Central memory CD8-positive, alpha-beta T cell (primary cell): ENCODE results near the gene TTLL11.

Experiments
- ATAC-seq: fragments of 150-1000 bp; cut with Tn5 transposase; replicated peaks from 2 replicates; pipeline ENCODE4 v1.10.0; 2022; ENCODE audit warnings: mild to moderate bottlenecking, moderate FRiP score, moderate number of reproducible peaks; ENCODE audit not compliant: poor library complexity, severe bottlenecking; ENCODE audit errors: extremely low read depth
- DNase-seq, 2 donors: peaks; one replicate each; pipeline ENCODE4 v3.0.0; 2021; ENCODE audit warnings: low spot score in 2 of 2
- H3K27ac Mint-ChIP-seq: one replicate; pipeline ENCODE4 v1.8.0; 2022; ENCODE audit warnings: low read depth, mild to moderate bottlenecking, moderate library complexity, mixed read lengths
- H3K27me3 Mint-ChIP-seq: one replicate; pipeline ENCODE4 v1.8.0; 2022; ENCODE audit warnings: mixed read lengths
- H3K36me3 Mint-ChIP-seq: one replicate; pipeline ENCODE4 v1.8.0; 2022; ENCODE audit warnings: mild to moderate bottlenecking, moderate library complexity, mixed read lengths; ENCODE audit not compliant: insufficient read depth
- H3K4me1 Mint-ChIP-seq: one replicate; pipeline ENCODE4 v1.8.0; 2022; ENCODE audit warnings: mixed read lengths
- H3K4me3 Mint-ChIP-seq: one replicate; pipeline ENCODE4 v1.8.0; 2022; ENCODE audit warnings: mild to moderate bottlenecking, moderate library complexity, mixed read lengths
- H3K9me3 Mint-ChIP-seq: one replicate; pipeline ENCODE4 v1.8.0; 2022; ENCODE audit warnings: mixed read lengths

Gene TTLL11

DNA sequence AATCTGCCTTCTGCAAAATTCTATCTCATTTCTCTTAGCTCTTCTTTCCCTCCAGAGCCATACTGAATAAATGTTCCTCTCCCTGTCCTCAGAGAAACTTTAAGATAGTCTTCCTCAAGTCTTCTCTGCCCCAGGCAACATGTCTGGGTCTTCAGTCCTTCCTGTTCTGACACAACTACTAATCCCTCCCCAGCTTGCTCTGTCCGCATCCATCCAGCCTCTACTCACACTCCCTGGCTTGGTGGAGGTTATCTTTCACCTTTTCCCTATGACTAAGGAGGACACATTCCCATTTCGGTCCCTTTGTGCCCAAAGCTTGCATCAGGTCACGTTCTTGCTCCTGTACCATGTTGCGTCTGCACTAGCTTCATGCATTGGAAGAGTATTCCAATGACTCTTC, 143.3 kb downstream of the TTLL11 start:
- no peaks in the 10 kb centered on the region for H3K27me3 Mint-ChIP-seq
- ATAC-seq (no peak), DNase-seq (no peak)
- no peak overlapping the region for H3K4me3 Mint-ChIP-seq
- H3K4me1 Mint-ChIP-seq: no peaks in the 10 kb centered on the region
- H3K9me3 Mint-ChIP-seq: no peaks in the 10 kb centered on the region
- no peaks in the 10 kb centered on the region for H3K36me3 Mint-ChIP-seq
- no peak overlapping the region for H3K27ac Mint-ChIP-seq

GRCh38 chr9:121949364-121949763, 143.7 kb downstream of the TTLL11 start:
- no peaks in the 10 kb centered on the region for H3K36me3 Mint-ChIP-seq
- no peak overlapping the region for H3K4me3 Mint-ChIP-seq
- H3K27ac Mint-ChIP-seq: no peak overlapping the region
- H3K9me3 Mint-ChIP-seq: no peaks in the 10 kb centered on the region
- H3K27me3 Mint-ChIP-seq: no peaks in the 10 kb centered on the region
- DNase-seq: no peak
- no peak for ATAC-seq
- no peaks in the 10 kb centered on the region for H3K4me1 Mint-ChIP-seq

DNA sequence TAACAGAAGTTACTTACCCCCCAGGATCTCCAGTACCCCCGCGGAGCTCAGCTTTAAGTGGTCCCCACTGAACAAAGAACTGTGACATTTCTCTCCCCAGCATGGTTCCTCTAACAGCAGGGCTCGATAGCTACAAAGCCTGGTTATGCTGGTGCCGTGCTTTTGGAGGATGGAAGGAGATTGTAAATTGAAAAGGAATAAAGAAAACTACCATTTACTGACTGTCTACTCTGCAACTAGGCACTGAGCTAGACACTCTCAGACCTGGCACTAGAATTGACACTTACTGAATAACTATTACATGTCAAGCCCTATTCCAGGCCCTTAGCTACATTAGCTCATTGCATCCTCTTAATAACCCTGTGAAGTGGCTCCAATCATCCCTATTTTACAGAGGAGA, 145.3 kb downstream of the TTLL11 start:
- Mint-ChIP-seq H3K9me3 (no peaks in the 10 kb centered on the region), H3K27ac (no peak overlapping the region), H3K27me3 (no peaks in the 10 kb centered on the region), H3K4me1 (no peaks in the 10 kb centered on the region), H3K36me3 (no peaks in the 10 kb centered on the region), H3K4me3 (no peak overlapping the region)
- ATAC-seq (no peak), DNase-seq (no peak)

GRCh38 chr9:121946465-121946864, 146.6 kb downstream of the TTLL11 start:
- no peak overlapping the region for H3K4me3 Mint-ChIP-seq
- H3K9me3 Mint-ChIP-seq: no peaks in the 10 kb centered on the region
- ATAC-seq (no peak), DNase-seq (no peak)
- H3K27ac Mint-ChIP-seq: no peak overlapping the region
- no peaks in the 10 kb centered on the region for H3K4me1 Mint-ChIP-seq
- H3K27me3 Mint-ChIP-seq: no peaks in the 10 kb centered on the region
- H3K36me3 Mint-ChIP-seq: no peaks in the 10 kb centered on the region

DNA sequence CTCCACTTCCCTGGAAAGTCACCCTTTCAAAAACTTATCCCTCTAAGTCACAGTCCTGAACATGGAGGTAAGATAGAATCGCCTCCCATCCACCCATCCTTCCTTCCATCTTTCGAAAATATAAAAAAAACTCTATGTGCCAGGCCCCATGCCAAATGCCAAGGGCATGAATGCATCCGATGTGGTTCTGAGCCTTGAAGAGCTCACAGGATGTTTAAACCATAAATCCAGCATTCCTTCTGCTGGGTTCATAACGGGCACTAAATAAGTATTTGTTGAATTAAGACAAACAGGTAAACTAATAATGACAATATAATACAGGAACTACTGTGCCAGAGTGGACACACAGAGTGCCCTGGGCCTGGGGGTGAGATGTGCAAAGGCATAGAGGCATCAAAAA, 147.3 kb downstream of the TTLL11 start:
- no peak overlapping the region for H3K4me3 Mint-ChIP-seq
- ATAC-seq (no peak), DNase-seq (no peak)
- H3K36me3 Mint-ChIP-seq: no peaks in the 10 kb centered on the region
- H3K4me1 Mint-ChIP-seq: no peaks in the 10 kb centered on the region
- no peaks in the 10 kb centered on the region for H3K27me3 Mint-ChIP-seq
- no peak overlapping the region for H3K27ac Mint-ChIP-seq
- no peaks in the 10 kb centered on the region for H3K9me3 Mint-ChIP-seq

GRCh38 chr9:121945281-121945680, 147.8 kb downstream of the TTLL11 start:
- no peaks in the 10 kb centered on the region for H3K4me1 Mint-ChIP-seq
- no peak overlapping the region for H3K27ac Mint-ChIP-seq
- ATAC-seq: no peak
- no peak for DNase-seq
- H3K27me3 Mint-ChIP-seq: no peaks in the 10 kb centered on the region
- H3K4me3 Mint-ChIP-seq: no peak overlapping the region
- H3K36me3 Mint-ChIP-seq: no peaks in the 10 kb centered on the region
- no peaks in the 10 kb centered on the region for H3K9me3 Mint-ChIP-seq

- Mint-ChIP-seq H3K9me3 (no peaks in the 10 kb centered on the region), H3K4me1 (no peaks in the 10 kb centered on the region), H3K36me3 (no peaks in the 10 kb centered on the region), H3K27me3 (no peaks in the 10 kb centered on the region), H3K27ac (no peak overlapping the region), H3K4me3 (no peak overlapping the region)
- ATAC-seq (no peak), DNase-seq (no peak)
Observed at GRCh38 chr9:121944711-121945191, 148.4 kb downstream of the TTLL11 start.

DNA sequence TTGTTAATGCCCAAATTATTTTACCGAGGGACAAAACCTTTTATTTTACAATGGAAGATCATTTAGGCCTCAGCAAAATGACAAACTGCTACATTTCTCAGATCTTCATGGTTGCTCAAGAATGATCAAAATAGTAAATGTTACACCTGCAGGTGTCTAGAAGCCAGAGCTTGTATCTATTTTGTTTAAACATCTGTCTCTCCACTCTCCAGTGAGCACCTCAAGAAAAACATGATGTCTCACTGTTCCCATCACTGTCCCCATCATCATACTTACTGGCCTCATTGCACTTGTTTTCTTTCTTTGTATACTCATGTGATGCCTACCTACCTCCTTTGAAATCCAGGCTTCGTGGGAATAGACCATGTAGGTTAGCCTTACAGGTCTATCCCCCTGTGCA, 149.6 kb downstream of the TTLL11 start:
- Mint-ChIP-seq H3K27me3 (no peaks in the 10 kb centered on the region), H3K27ac (no peak overlapping the region), H3K9me3 (no peaks in the 10 kb centered on the region), H3K36me3 (no peaks in the 10 kb centered on the region), H3K4me1 (no peaks in the 10 kb centered on the region), H3K4me3 (no peak overlapping the region)
- no peak for DNase-seq
- ATAC-seq: no peak

DNA sequence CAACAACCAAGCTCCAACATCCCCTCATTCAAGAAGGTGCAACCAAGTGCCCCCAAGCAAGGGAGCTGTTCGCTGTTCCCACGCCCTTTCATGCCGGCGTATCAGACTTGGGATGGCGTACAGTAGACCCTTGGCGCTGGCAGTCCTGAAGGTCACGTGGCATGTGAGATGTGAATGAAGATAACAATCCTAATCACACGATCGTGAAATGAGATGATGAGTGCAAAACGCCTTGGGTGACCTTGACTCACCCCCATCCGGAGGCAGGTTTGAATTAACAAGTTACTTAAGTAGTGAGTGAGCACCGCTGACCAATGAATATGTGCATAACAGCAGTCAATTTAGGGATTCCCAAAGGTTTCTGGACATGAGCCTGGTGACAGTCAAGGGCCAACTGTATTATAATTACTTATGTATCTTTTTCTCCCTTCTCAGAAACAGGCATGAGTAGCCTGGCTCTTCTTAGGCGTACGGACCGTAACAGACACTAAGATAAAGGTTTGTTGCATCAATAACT, 150.2 kb downstream of the TTLL11 start:
- ATAC-seq (no peak), DNase-seq (no peak)
- H3K27me3 Mint-ChIP-seq: no peaks in the 10 kb centered on the region
- no peak overlapping the region for H3K27ac Mint-ChIP-seq
- H3K9me3 Mint-ChIP-seq: no peaks in the 10 kb centered on the region
- H3K4me1 Mint-ChIP-seq: no peaks in the 10 kb centered on the region
- no peaks in the 10 kb centered on the region for H3K36me3 Mint-ChIP-seq
- no peak overlapping the region for H3K4me3 Mint-ChIP-seq

DNA sequence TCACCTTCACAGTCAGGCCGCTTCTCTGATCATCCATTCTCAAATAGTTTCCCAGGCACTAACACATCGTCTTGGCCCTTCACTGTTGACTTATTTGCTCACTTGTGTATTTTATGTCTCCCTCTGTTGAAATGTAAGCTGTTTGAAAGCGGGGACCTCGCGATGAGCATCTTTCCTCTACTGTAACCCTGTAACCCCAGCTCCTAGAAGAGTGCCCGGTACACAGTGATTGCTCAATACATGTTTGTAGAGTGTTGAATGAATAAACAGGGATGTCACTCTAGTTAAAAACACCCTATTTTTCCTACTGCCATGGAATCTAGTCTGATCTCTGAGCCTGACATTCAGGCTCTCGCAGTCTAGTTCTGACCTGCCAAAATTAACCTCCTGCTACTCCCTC, 150.8 kb downstream of the TTLL11 start:
- Mint-ChIP-seq H3K4me1 (no peaks in the 10 kb centered on the region), H3K27ac (no peak overlapping the region), H3K36me3 (no peaks in the 10 kb centered on the region), H3K27me3 (no peaks in the 10 kb centered on the region), H3K4me3 (no peak overlapping the region), H3K9me3 (no peaks in the 10 kb centered on the region)
- ATAC-seq (no peak), DNase-seq (no peak)

DNA sequence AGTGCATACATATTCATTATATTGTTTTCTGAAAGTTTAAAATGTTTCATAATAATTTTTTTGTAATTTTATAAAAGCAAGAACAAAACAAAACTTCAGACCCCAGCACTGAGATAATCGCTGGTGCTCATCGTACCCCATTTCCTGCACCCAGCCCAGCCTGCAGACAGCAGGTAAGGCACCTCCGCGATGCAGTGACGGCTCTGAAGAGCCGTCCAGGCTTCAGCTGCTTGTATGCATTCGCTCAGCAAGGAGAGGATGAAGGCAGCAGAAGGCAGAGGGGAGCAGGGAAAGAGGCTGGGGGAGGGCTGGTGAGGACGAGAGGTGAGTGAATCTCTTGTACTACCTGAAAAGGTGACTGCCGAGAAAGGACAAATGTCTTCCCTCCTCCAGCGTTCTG, 153.5 kb downstream of the TTLL11 start:
- H3K27me3 Mint-ChIP-seq: no peaks in the 10 kb centered on the region
- no peaks in the 10 kb centered on the region for H3K9me3 Mint-ChIP-seq

GRCh38 chr9:121938621-121939020, 154.5 kb downstream of the TTLL11 start:
- Mint-ChIP-seq H3K27me3 (no peaks in the 10 kb centered on the region), H3K27ac (no peak overlapping the region), H3K4me3 (no peak overlapping the region), H3K9me3 (no peaks in the 10 kb centered on the region), H3K36me3 (no peaks in the 10 kb centered on the region), H3K4me1 (no peaks in the 10 kb centered on the region)
- DNase-seq (no peak), ATAC-seq (no peak)

More for the DNA sequence above, 153.5 kb downstream of the TTLL11 start:
- no peak overlapping the region for H3K4me3 Mint-ChIP-seq
- no peak for DNase-seq
- H3K36me3 Mint-ChIP-seq: no peaks in the 10 kb centered on the region
- ATAC-seq: no peak
- H3K4me1 Mint-ChIP-seq: no peaks in the 10 kb centered on the region
- no peak overlapping the region for H3K27ac Mint-ChIP-seq

DNA sequence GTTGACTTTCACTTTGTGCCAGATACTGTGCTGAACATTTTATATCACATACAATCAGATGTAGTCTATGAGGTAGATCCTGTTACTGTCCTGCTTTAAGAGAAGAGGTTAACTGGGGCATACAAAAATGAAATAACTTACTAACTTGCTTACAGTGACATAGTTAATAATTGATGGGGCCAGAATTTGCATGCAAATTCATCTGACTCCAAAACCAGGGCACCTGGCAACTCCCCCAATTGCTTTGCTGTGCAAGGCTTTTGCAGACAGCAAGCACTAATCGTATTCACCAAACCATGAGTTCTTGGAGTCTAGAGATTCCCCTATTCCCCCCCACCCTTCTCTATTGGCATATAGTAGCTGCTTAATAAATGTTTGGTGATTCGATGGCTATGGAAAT, 155.9 kb downstream of the TTLL11 start:
- ATAC-seq (no peak), DNase-seq (no peak)
- no peak overlapping the region for H3K27ac Mint-ChIP-seq
- no peaks in the 10 kb centered on the region for H3K36me3 Mint-ChIP-seq
- H3K4me3 Mint-ChIP-seq: no peak overlapping the region
- H3K4me1 Mint-ChIP-seq: no peaks in the 10 kb centered on the region
- no peaks in the 10 kb centered on the region for H3K27me3 Mint-ChIP-seq
- H3K9me3 Mint-ChIP-seq: no peaks in the 10 kb centered on the region

GRCh38 chr9:121935739-121936138, 157.4 kb downstream of the TTLL11 start:
- ATAC-seq: no peak
- Mint-ChIP-seq H3K4me3 (no peak overlapping the region), H3K27me3 (no peaks in the 10 kb centered on the region), H3K27ac (no peak overlapping the region), H3K9me3 (no peaks in the 10 kb centered on the region), H3K4me1 (no peaks in the 10 kb centered on the region), H3K36me3 (no peaks in the 10 kb centered on the region)
- no peak for DNase-seq
